SJSA1 (cell line): ENCODE measurements around the gene SIAE. TPM values are rescaled to one million over a fixed set of nuclear protein-coding genes. Genes with fewer than 3 reads are reported as not detected.
A peak's percentile ranks its signal among the peaks of the same experiment; 100 is the strongest.

Experiments
- DNase-seq, 2 experiments: peaks; one replicate each; pipeline ENCODE4 v3.0.0-alpha.2; 2015 to 2020; ENCODE audit warnings: low spot score in 2 of 2, low read depth in 1 of 2
- H3K27ac ChIP-seq: fragments of 250-450 bp; sonication (Bioruptor Pico); 2 replicates; pipeline ENCODE4 v1.5.1; 2020; ENCODE audit warnings: mild to moderate bottlenecking, moderate library complexity
- H3K27me3 ChIP-seq: fragments of 250-450 bp; sonication (Bioruptor Pico); replicated peaks from 2 replicates; pipeline ENCODE4 v1.5.1; 2020; ENCODE audit warnings: mild to moderate bottlenecking, moderate library complexity
- H3K36me3 ChIP-seq: fragments of 250-450 bp; sonication (Bioruptor Pico); 2 replicates; pipeline ENCODE4 v1.5.1; 2020; ENCODE audit warnings: mild to moderate bottlenecking
- H3K4me1 ChIP-seq: fragments of 250-450 bp; sonication (Bioruptor Pico); replicated peaks from 2 replicates; pipeline ENCODE4 v1.6.1; 2021; ENCODE audit warnings: mild to moderate bottlenecking
- H3K4me3 ChIP-seq: fragments of 250-450 bp; sonication (Bioruptor Pico); 2 replicates; pipeline ENCODE4 v1.5.1; 2020; ENCODE audit warnings: mild to moderate bottlenecking
- H3K9me3 ChIP-seq: fragments of 250-450 bp; sonication (Bioruptor Pico); replicated peaks from 2 replicates; pipeline ENCODE4 v1.5.1; 2020; ENCODE audit warnings: mild to moderate bottlenecking
- total RNA-seq: library from RNA; depleted of rRNA; stranded (reverse); fragments of >200 nt; shearing (Covaris generic); gene quantifications from 2 replicates; pipeline ENCODE4 v1.2.3, GENCODE V29; 2014

SIAE gene
- total RNA-seq, 1 experiment from 2014 or later: 4.7 TPM

- no peak for DNase-seq
Measured at GRCh38 chr11:124656774-124657630, 16.5 kb downstream of the SIAE start.

DNA sequence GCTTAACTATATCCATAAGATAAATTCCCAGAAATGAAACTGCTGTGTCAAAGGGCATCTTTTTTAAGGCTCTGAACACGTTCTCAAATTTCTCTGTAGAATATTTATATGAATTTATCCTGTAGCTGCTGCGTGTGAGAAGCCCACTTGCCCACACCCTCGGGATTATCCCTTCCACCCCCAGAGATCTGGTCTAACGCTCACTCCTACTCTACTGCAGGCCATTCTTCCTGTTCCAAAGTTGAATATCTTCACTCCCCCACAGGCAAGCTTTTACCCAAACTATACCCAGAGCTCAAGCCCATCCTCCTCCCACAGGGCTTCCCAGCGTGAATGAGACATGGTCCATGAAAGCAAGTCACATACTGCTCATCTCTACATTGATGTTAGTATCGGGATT, 24.9 kb downstream of the SIAE start:
- Histone ChIP-seq H3K36me3 (no peaks in the 10 kb centered on the region), H3K9me3 (no peaks in the 10 kb centered on the region), H3K4me1 (peaks cover 6% of the 10 kb centered on the region), H3K4me3 (no peak overlapping the region), H3K27ac (no peak overlapping the region), H3K27me3 (no peaks in the 10 kb centered on the region)
- no peak for DNase-seq

More at GRCh38 chr11:124656774-124657630, 16.5 kb downstream of the SIAE start:
- no peaks in the 10 kb centered on the region for H3K4me1 ChIP-seq
- H3K4me3 ChIP-seq: no peak overlapping the region
- no peaks in the 10 kb centered on the region for H3K9me3 ChIP-seq
- H3K27me3 ChIP-seq: no peaks in the 10 kb centered on the region
- H3K36me3 ChIP-seq: no peaks in the 10 kb centered on the region
- no peak overlapping the region for H3K27ac ChIP-seq

- Histone ChIP-seq H3K9me3 (no peaks in the 10 kb centered on the region), H3K27me3 (no peaks in the 10 kb centered on the region), H3K4me1 (peaks cover 6% of the 10 kb centered on the region), H3K36me3 (no peaks in the 10 kb centered on the region), H3K4me3 (no peak overlapping the region), H3K27ac (no peak overlapping the region)
- DNase-seq: no peak
Measured at GRCh38 chr11:124646148-124646547, 27.4 kb downstream of the SIAE start.

DNA sequence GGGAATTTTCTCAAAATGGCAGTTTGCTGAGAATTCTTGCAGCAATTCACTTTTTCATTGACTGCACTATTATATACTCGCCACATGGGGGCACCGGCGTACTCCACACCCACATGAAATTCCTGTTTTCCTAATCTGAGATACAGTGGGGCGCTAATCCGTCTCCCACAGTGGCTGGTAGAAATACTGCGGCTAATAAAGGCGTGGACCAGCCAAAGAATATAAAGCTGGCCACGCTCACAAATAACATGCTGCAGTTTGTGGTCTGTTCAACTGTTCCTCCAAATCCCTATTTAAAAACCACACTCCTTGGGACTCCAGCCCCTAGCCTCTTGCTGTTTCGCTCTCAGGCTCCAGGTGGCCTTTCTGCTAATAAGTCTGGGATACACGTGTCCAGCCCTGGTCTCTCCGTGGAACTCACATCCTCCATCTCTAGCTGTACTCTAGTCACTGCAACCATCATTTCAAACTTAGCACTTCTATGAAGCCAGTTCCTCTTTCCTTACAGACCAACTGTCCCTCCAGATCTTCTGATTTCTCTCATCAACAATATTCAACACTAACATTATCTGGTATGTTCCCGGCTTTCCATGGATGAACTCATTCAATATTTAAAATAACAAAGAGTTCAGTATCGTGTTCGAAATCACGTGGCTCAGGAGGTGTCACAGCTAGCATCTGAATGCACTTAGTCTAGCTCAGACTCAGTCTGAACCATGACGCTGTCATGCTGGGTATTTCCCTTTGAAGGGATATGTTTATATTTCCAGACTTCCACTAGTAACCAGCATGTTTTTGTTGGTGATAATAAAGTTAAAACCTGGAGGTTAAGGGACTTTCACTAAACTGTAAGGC, 28.9 kb downstream of the SIAE start:
- peaks cover 6% of the 10 kb centered on the region for H3K4me1 ChIP-seq
- peak overlapping the region; percentile 16; the same call in 1 of the 2 replicates for H3K4me3 ChIP-seq
- no peaks in the 10 kb centered on the region for H3K36me3 ChIP-seq
- H3K27me3 ChIP-seq: no peaks in the 10 kb centered on the region
- DNase-seq: peak; percentile 47 to 62
- no peaks in the 10 kb centered on the region for H3K9me3 ChIP-seq
- H3K27ac ChIP-seq: no peak overlapping the region

GRCh38 chr11:124643605-124644425, 29.7 kb downstream of the SIAE start:
- Histone ChIP-seq H3K27ac (no peak overlapping the region), H3K9me3 (no peaks in the 10 kb centered on the region), H3K4me1 (peaks cover 6% of the 10 kb centered on the region), H3K4me3 (no peak overlapping the region), H3K36me3 (no peaks in the 10 kb centered on the region), H3K27me3 (no peaks in the 10 kb centered on the region)
- peak in 1 of 2 experiments; percentile 5 for DNase-seq

- no peak overlapping the region for H3K4me3 ChIP-seq
- no peaks in the 10 kb centered on the region for H3K27me3 ChIP-seq
- DNase-seq: no peak
- H3K4me1 ChIP-seq: peaks cover 6% of the 10 kb centered on the region
- no peaks in the 10 kb centered on the region for H3K9me3 ChIP-seq
- H3K36me3 ChIP-seq: no peaks in the 10 kb centered on the region
- H3K27ac ChIP-seq: no peak overlapping the region
Measured at GRCh38 chr11:124643042-124643604, 30.4 kb downstream of the SIAE start.

GRCh38 chr11:124642628-124643027, 30.9 kb downstream of the SIAE start:
- H3K27ac ChIP-seq: no peak overlapping the region
- DNase-seq: no peak
- H3K4me3 ChIP-seq: no peak overlapping the region
- peaks cover 6% of the 10 kb centered on the region for H3K4me1 ChIP-seq
- no peaks in the 10 kb centered on the region for H3K27me3 ChIP-seq
- no peaks in the 10 kb centered on the region for H3K36me3 ChIP-seq
- H3K9me3 ChIP-seq: no peaks in the 10 kb centered on the region

- no peaks in the 10 kb centered on the region for H3K9me3 ChIP-seq
- no peak overlapping the region for H3K4me3 ChIP-seq
- no peaks in the 10 kb centered on the region for H3K27me3 ChIP-seq
- no peak for DNase-seq
- H3K36me3 ChIP-seq: no peaks in the 10 kb centered on the region
- peaks cover 6% of the 10 kb centered on the region for H3K4me1 ChIP-seq
- no peak overlapping the region for H3K27ac ChIP-seq
Measured at GRCh38 chr11:124640666-124641065, 32.9 kb downstream of the SIAE start.

DNA sequence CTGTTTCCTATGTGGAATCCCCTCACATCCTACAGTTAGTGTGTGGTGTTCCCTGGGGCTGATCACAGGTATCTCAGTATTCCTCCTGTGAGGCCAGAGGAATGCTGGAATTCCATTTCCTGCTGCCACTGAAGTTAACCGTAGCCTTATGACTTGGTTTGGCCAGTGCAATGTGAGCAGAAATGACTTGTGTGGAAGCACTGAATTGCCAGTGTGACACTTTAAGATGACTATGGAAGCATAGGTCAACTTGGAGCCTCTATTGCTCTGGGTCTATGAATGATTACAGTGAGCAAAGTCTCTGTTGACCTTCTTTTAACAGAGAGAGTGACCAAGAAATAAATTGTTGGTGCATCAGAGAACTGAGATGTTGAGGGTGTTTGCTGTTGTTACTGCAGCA, 34.4 kb downstream of the SIAE start:
- Histone ChIP-seq H3K9me3 (no peaks in the 10 kb centered on the region), H3K36me3 (0 out of 2 replicates have a peak, but pooled peaks cover under 1% of the 10 kb centered on the region), H3K27me3 (no peaks in the 10 kb centered on the region), H3K4me3 (no peak overlapping the region), H3K4me1 (no peaks in the 10 kb centered on the region), H3K27ac (no peak overlapping the region)
- no peak for DNase-seq

GRCh38 chr11:124638500-124638899, 35.0 kb downstream of the SIAE start:
- no peaks in the 10 kb centered on the region for H3K4me1 ChIP-seq
- no peaks in the 10 kb centered on the region for H3K9me3 ChIP-seq
- H3K36me3 ChIP-seq: peaks cover 8% of the 10 kb centered on the region; the same call in 1 of the 2 replicates
- DNase-seq: no peak
- H3K27ac ChIP-seq: no peak overlapping the region
- H3K27me3 ChIP-seq: no peaks in the 10 kb centered on the region
- H3K4me3 ChIP-seq: no peak overlapping the region

- Histone ChIP-seq H3K4me3 (no peak overlapping the region), H3K36me3 (peaks cover 23% of the 10 kb centered on the region), H3K27ac (no peak overlapping the region), H3K4me1 (no peaks in the 10 kb centered on the region), H3K9me3 (no peaks in the 10 kb centered on the region), H3K27me3 (no peaks in the 10 kb centered on the region)
- no peak for DNase-seq
Measured at GRCh38 chr11:124635932-124636331, 37.6 kb downstream of the SIAE start.

DNA sequence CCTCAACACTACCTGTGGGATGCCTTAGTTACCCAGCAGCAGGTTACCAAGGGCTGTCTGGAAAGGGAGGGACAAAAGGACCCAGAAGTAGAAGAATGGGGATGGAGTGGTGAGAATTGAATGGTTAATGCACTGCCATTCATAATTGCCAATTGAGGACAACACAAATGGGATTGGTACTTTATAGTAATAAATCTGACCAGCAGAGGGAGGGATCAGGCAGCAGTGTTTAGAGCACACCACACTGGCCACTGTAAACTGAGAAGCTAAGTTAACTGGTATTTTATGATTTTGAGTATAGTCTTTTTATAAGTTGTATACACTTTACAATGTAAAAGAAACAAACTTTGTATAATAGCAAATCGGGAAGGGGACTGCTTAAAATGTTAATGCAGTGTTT, 40.2 kb downstream of the SIAE start:
- DNase-seq: no peak
- Histone ChIP-seq H3K9me3 (no peaks in the 10 kb centered on the region), H3K36me3 (peaks cover 35% of the 10 kb centered on the region), H3K27ac (no peak overlapping the region), H3K27me3 (no peaks in the 10 kb centered on the region), H3K4me1 (no peaks in the 10 kb centered on the region), H3K4me3 (no peak overlapping the region)

GRCh38 chr11:124629961-124630360, 43.6 kb downstream of the SIAE start:
- Histone ChIP-seq H3K9me3 (no peaks in the 10 kb centered on the region), H3K27me3 (no peaks in the 10 kb centered on the region), H3K4me3 (no peak overlapping the region), H3K27ac (no peak overlapping the region), H3K4me1 (no peaks in the 10 kb centered on the region), H3K36me3 (peaks cover 51% of the 10 kb centered on the region)
- DNase-seq: no peak
